Measurements from ENCODE around the gene MEGF11. TPM values are rescaled to one million over a fixed set of nuclear protein-coding genes. Genes with fewer than 3 reads are reported as not detected.

Gene MEGF11
- total RNA-seq, 2 donors from 2014 or later: not detected

- Histone ChIP-seq H3K36me3 (no peaks in the 10 kb centered on the region), H3K27ac (no peak overlapping the region), H3K4me3 (no peak overlapping the region), H3K4me1 (replicated peaks) (no peaks in the 10 kb centered on the region), H3K27me3 (replicated peaks; ENCODE audit: insufficient read depth) (no peaks in the 10 kb centered on the region), H3K9me3 (no peaks in the 10 kb centered on the region)
- no peak for TF ChIP-seq POLR2AphosphoS5 (IDR thresholded peaks at IDR 0.05)
- TF ChIP-seq CTCF (IDR thresholded peaks at IDR 0.05): no peak
- TF ChIP-seq POLR2A (IDR thresholded peaks at IDR 0.05): no peak
- DNase-seq (ENCODE audit: low spot score): no peak
- 79% methylated on average over 6 of the region's 6 CpGs for WGBS
- intact Hi-C loops (cut with DNase I): no loop called here
Observed at GRCh38 chr15:66049353-66049752, 204.2 kb downstream of the MEGF11 start.

GRCh38 chr15:66047321-66048024, 206.1 kb downstream of the MEGF11 start:
- TF ChIP-seq POLR2AphosphoS5 (IDR thresholded peaks at IDR 0.05): no peak
- TF ChIP-seq CTCF (IDR thresholded peaks at IDR 0.05): no peak
- TF ChIP-seq POLR2A (IDR thresholded peaks at IDR 0.05): no peak
- 65% methylated on average over 9 of the region's 9 CpGs for WGBS
- H3K4me3 ChIP-seq: no peak overlapping the region

GRCh38 chr15:66046751-66047150, 206.8 kb downstream of the MEGF11 start:
- TF ChIP-seq POLR2A (IDR thresholded peaks at IDR 0.05) (no peak), CTCF (IDR thresholded peaks at IDR 0.05) (no peak), POLR2AphosphoS5 (IDR thresholded peaks at IDR 0.05) (no peak)
- WGBS: 67% methylated on average over 1 of the region's 1 CpG
- no peak overlapping the region for H3K27ac ChIP-seq
- intact Hi-C loops (cut with DNase I): no loop called here
- DNase-seq (ENCODE audit: low spot score): no peak
- H3K27me3 ChIP-seq (replicated peaks; ENCODE audit: insufficient read depth): no peaks in the 10 kb centered on the region
- no peaks in the 10 kb centered on the region for H3K36me3 ChIP-seq
- no peak overlapping the region for H3K4me3 ChIP-seq
- no peaks in the 10 kb centered on the region for H3K4me1 ChIP-seq (replicated peaks)
- H3K9me3 ChIP-seq: no peaks in the 10 kb centered on the region

More at GRCh38 chr15:66047321-66048024, 206.1 kb downstream of the MEGF11 start:
- no peaks in the 10 kb centered on the region for H3K4me1 ChIP-seq (replicated peaks)
- H3K27me3 ChIP-seq (replicated peaks; ENCODE audit: insufficient read depth): no peaks in the 10 kb centered on the region
- H3K36me3 ChIP-seq: no peaks in the 10 kb centered on the region
- H3K9me3 ChIP-seq: no peaks in the 10 kb centered on the region
- H3K27ac ChIP-seq: no peak overlapping the region
- intact Hi-C loops (cut with DNase I): no loop called here
- DNase-seq (ENCODE audit: low spot score): no peak

GRCh38 chr15:66046326-66046725, 207.2 kb downstream of the MEGF11 start:
- DNase-seq (ENCODE audit: low spot score): no peak
- Histone ChIP-seq H3K36me3 (no peaks in the 10 kb centered on the region), H3K4me3 (no peak overlapping the region), H3K9me3 (no peaks in the 10 kb centered on the region), H3K4me1 (replicated peaks) (no peaks in the 10 kb centered on the region), H3K27ac (no peak overlapping the region), H3K27me3 (replicated peaks; ENCODE audit: insufficient read depth) (no peaks in the 10 kb centered on the region)
- intact Hi-C loops (cut with DNase I): no loop called here
- WGBS: 74% methylated on average over 8 of the region's 8 CpGs
- TF ChIP-seq POLR2A (IDR thresholded peaks at IDR 0.05): no peak
- TF ChIP-seq CTCF (IDR thresholded peaks at IDR 0.05): no peak
- TF ChIP-seq POLR2AphosphoS5 (IDR thresholded peaks at IDR 0.05): no peak

- TF ChIP-seq POLR2A (IDR thresholded peaks at IDR 0.05): no peak
- no peak for TF ChIP-seq POLR2AphosphoS5 (IDR thresholded peaks at IDR 0.05)
- no peak for TF ChIP-seq CTCF (IDR thresholded peaks at IDR 0.05)
Observed at GRCh38 chr15:66045542-66045941, 208.0 kb downstream of the MEGF11 start.

More at GRCh38 chr15:66045542-66045941, 208.0 kb downstream of the MEGF11 start:
- no peaks in the 10 kb centered on the region for H3K4me1 ChIP-seq (replicated peaks)
- DNase-seq (ENCODE audit: low spot score): no peak
- no peak overlapping the region for H3K27ac ChIP-seq
- H3K27me3 ChIP-seq (replicated peaks; ENCODE audit: insufficient read depth): no peaks in the 10 kb centered on the region
- intact Hi-C loops (cut with DNase I): no loop called here
- WGBS: 81% methylated on average over 5 of the region's 5 CpGs
- H3K36me3 ChIP-seq: no peaks in the 10 kb centered on the region
- H3K4me3 ChIP-seq: no peak overlapping the region
- H3K9me3 ChIP-seq: no peaks in the 10 kb centered on the region
